ENCODE measurements around the gene PDHX.

PDHX gene

DNA sequence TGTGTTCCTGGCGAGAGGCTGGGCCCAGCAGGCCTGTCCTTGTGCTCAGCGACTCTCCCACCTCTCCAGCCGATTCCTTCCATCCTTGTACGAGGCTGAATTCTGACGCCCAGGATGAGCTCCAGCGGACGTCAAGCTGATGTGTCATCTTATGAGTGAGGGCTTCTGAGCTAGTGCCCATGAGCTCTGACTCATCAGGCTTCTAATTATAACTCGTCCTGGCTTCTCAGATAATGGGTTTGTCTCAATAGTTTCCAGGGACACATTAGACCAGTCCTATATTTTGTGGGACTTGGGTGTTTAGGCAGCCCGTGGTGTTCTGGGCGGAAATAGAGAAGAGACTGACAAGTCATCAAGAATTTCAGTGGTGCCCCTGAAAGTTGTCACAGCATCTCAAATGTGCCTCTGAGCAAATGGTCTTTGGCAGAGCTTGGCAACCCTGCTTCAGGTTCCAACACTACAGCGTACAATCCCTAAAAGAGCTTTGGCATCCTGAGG is 114.3 kb downstream of the PDHX start:
- peaks cover 0 to 4% of the 10 kb centered on the region in 2 donors for H3K4me1 ChIP-seq (ENCODE audit: control insufficient read depth in 1 of 2, insufficient read depth in 2 of 2, low read length in 2 of 2)
- no peaks in the 10 kb centered on the region for H3K36me3 ChIP-seq (ENCODE audit: control insufficient read depth in 1 of 2, insufficient read depth in 2 of 2, low read length in 2 of 2)
- H3K4me3 ChIP-seq (ENCODE audit: low read depth in 1 of 2, low read length in 2 of 2): no peak overlapping the region
- H3K27me3 ChIP-seq (ENCODE audit: control insufficient read depth in 1 of 2, insufficient read depth in 2 of 2, low read length in 2 of 2): no peaks in the 10 kb centered on the region
- H3K27ac ChIP-seq (ENCODE audit: low read depth, low read length): no peak overlapping the region
- H3K9me3 ChIP-seq (ENCODE audit: control insufficient read depth in 1 of 2, low read length in 2 of 2): no peaks in the 10 kb centered on the region
- H3K9ac ChIP-seq (ENCODE audit: low read depth in 1 of 2, low read length in 2 of 2): no peak overlapping the region

GRCh38 chr11:35031346-35031745 is 114.9 kb downstream of the PDHX start:
- H3K4me1 ChIP-seq (ENCODE audit: control insufficient read depth in 1 of 2, insufficient read depth in 2 of 2, low read length in 2 of 2): peaks cover 0 to 4% of the 10 kb centered on the region in 2 donors
- H3K9me3 ChIP-seq (ENCODE audit: control insufficient read depth in 1 of 2, low read length in 2 of 2): no peaks in the 10 kb centered on the region
- H3K4me3 ChIP-seq (ENCODE audit: low read depth in 1 of 2, low read length in 2 of 2): no peak overlapping the region
- H3K36me3 ChIP-seq (ENCODE audit: control insufficient read depth in 1 of 2, insufficient read depth in 2 of 2, low read length in 2 of 2): no peaks in the 10 kb centered on the region
- no peak overlapping the region for H3K27ac ChIP-seq (ENCODE audit: low read depth, low read length)
- H3K9ac ChIP-seq (ENCODE audit: low read depth in 1 of 2, low read length in 2 of 2): no peak overlapping the region
- no peaks in the 10 kb centered on the region for H3K27me3 ChIP-seq (ENCODE audit: control insufficient read depth in 1 of 2, insufficient read depth in 2 of 2, low read length in 2 of 2)

- no peak overlapping the region for H3K9ac ChIP-seq (ENCODE audit: low read depth in 1 of 2, low read length in 2 of 2)
- H3K27ac ChIP-seq (ENCODE audit: low read depth, low read length): no peak overlapping the region
- H3K9me3 ChIP-seq (ENCODE audit: control insufficient read depth in 1 of 2, low read length in 2 of 2): no peaks in the 10 kb centered on the region
- no peaks in the 10 kb centered on the region for H3K27me3 ChIP-seq (ENCODE audit: control insufficient read depth in 1 of 2, insufficient read depth in 2 of 2, low read length in 2 of 2)
- peaks cover 0 to 4% of the 10 kb centered on the region in 2 donors for H3K4me1 ChIP-seq (ENCODE audit: control insufficient read depth in 1 of 2, insufficient read depth in 2 of 2, low read length in 2 of 2)
- H3K4me3 ChIP-seq (ENCODE audit: low read depth in 1 of 2, low read length in 2 of 2): no peak overlapping the region
- H3K36me3 ChIP-seq (ENCODE audit: control insufficient read depth in 1 of 2, insufficient read depth in 2 of 2, low read length in 2 of 2): no peaks in the 10 kb centered on the region
These were observed 115.4 kb downstream of the PDHX start for GRCh38 chr11:35031867-35032266.

DNA sequence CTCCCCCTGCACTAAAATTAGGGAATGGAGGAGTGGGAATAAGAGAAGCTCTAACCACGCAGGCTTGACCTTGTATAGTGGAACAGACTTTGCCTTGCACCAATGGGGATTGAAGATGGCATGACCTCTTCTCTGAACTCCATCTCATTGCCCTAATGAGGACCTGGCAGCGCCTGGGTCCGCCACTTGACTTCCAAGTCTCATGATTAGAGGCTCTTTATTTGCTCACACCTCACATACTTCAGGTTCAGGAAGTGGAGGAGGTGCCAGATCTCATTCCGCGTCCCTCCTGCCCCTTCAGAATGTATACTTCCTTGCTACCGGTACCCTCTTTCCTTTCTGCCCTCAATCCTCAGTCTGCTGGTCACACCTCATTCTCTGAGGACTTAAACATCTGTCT is 116.6 kb downstream of the PDHX start:
- H3K27ac ChIP-seq (ENCODE audit: low read depth, low read length): no peak overlapping the region
- H3K36me3 ChIP-seq (ENCODE audit: control insufficient read depth in 1 of 2, insufficient read depth in 2 of 2, low read length in 2 of 2): no peaks in the 10 kb centered on the region
- H3K9ac ChIP-seq (ENCODE audit: low read depth in 1 of 2, low read length in 2 of 2): no peak overlapping the region
- no peaks in the 10 kb centered on the region for H3K27me3 ChIP-seq (ENCODE audit: control insufficient read depth in 1 of 2, insufficient read depth in 2 of 2, low read length in 2 of 2)
- peaks cover 0 to 4% of the 10 kb centered on the region in 2 donors for H3K4me1 ChIP-seq (ENCODE audit: control insufficient read depth in 1 of 2, insufficient read depth in 2 of 2, low read length in 2 of 2)
- H3K9me3 ChIP-seq (ENCODE audit: control insufficient read depth in 1 of 2, low read length in 2 of 2): no peaks in the 10 kb centered on the region
- no peak overlapping the region for H3K4me3 ChIP-seq (ENCODE audit: low read depth in 1 of 2, low read length in 2 of 2)

DNA sequence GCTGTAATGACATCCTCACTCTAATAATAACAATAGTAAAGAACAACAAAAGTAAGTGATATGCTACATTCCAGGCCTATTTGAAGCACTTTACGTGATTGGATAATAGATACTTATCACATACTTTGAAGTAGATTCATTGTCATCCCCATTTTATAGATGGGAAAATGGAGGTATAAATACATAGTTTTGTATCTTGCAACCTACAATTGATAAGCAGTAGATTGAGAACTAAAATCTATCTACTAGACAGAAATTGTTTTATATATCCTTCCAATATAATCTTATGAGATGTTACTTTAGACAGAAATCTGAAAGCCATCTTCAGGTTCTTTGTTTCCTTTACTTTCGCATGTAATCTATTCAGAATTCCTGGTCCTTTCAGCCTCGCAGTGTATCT is 118.0 kb downstream of the PDHX start:
- Histone ChIP-seq H3K4me3 (ENCODE audit: low read depth in 1 of 2, low read length in 2 of 2) (no peak overlapping the region), H3K27me3 (ENCODE audit: control insufficient read depth in 1 of 2, insufficient read depth in 2 of 2, low read length in 2 of 2) (no peaks in the 10 kb centered on the region), H3K36me3 (ENCODE audit: control insufficient read depth in 1 of 2, insufficient read depth in 2 of 2, low read length in 2 of 2) (no peaks in the 10 kb centered on the region), H3K9me3 (ENCODE audit: control insufficient read depth in 1 of 2, low read length in 2 of 2) (no peaks in the 10 kb centered on the region), H3K27ac (ENCODE audit: low read depth, low read length) (no peak overlapping the region), H3K9ac (ENCODE audit: low read depth in 1 of 2, low read length in 2 of 2) (no peak overlapping the region), H3K4me1 (ENCODE audit: control insufficient read depth in 1 of 2, insufficient read depth in 2 of 2, low read length in 2 of 2) (peaks cover 0 to 4% of the 10 kb centered on the region in 2 donors)

DNA sequence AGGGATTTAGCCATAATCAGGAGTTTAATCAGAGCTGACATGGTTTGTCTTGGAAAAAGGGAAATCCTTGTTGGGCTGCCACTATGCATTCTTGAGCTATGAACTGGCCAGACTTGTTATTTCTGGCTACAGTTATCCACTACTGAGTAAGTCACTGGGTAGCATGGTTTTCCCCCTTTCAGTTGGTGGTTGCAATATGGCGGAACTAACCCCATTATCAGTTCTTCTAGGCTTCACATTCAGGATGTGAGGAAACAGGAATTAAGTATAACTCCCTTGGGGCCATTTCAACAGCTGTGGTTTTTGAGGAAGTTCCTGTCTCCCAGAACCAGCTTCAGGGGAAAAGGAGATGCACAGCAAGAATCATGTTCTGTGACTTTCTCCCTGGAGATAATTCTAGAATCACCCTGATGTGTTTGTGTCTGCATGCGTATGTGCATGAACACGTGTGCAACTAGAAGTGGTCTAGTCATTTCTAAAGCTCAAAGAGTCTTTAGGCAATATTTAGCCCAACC is 119.5 kb downstream of the PDHX start:
- no peak overlapping the region for H3K27ac ChIP-seq (ENCODE audit: low read depth, low read length)

DNA sequence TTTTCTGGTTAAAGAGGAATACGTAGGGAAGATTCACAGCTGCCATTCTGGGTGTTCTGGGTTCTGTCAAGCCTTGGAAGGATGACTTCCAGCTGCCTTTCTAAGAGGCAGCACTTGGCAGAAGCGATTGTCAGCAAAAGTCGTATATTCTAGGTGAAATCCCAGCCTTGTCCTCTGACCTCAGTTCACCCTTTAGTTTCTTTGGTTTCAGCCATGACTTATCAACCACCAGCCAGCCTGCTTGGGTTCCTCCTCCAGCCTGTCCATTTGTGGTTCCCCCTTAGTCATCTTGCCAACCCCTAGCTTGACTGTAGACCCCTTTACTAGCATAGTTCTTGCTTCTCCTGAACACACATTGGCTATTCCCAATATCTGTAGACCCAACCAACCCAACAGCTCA is 120.2 kb downstream of the PDHX start:
- H3K27ac ChIP-seq (ENCODE audit: low read depth, low read length): no peak overlapping the region
- no peaks in the 10 kb centered on the region for H3K27me3 ChIP-seq (ENCODE audit: control insufficient read depth in 1 of 2, insufficient read depth in 2 of 2, low read length in 2 of 2)

More for the DNA sequence above, 119.5 kb downstream of the PDHX start:
- no peak overlapping the region for H3K9ac ChIP-seq (ENCODE audit: low read depth in 1 of 2, low read length in 2 of 2)
- no peaks in the 10 kb centered on the region for H3K36me3 ChIP-seq (ENCODE audit: control insufficient read depth in 1 of 2, insufficient read depth in 2 of 2, low read length in 2 of 2)
- H3K9me3 ChIP-seq (ENCODE audit: control insufficient read depth in 1 of 2, low read length in 2 of 2): no peaks in the 10 kb centered on the region
- no peak overlapping the region for H3K4me3 ChIP-seq (ENCODE audit: low read depth in 1 of 2, low read length in 2 of 2)
- no peaks in the 10 kb centered on the region for H3K27me3 ChIP-seq (ENCODE audit: control insufficient read depth in 1 of 2, insufficient read depth in 2 of 2, low read length in 2 of 2)
- no peaks in the 10 kb centered on the region for H3K4me1 ChIP-seq (ENCODE audit: control insufficient read depth in 1 of 2, insufficient read depth in 2 of 2, low read length in 2 of 2)

DNA sequence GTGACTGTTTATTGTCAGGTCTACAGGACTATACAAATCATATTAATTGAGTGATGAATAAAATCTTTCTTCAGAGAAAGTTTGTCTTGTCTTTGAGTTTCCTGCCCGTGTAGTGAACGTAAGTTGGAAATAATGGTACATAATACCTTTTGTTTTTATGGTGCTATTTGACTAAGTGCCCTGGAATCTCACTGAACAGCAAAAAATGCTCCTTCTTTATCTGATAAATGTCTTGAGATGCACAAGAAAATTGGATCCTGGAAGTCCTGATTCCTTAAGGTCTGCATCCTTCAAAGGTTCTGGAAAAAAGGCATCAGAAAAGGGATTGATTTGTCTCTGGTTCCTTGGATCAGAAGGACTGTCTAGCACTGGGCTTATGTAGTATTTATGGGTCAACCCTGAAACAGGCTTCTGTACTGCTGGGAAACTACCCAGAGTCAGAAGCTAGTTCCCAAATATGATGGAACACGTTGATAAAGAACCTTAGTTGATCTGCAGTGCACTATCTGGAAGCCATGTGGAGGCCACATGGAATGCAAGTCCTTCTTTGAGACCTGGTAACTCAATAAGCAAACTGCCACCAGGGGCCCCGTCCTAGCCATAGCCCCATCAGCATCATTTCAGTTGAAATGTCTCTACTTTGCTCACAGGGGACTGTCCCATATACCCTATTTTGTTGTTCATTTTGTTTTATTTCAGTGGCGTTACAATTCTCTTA is 122.0 kb downstream of the PDHX start:
- Histone ChIP-seq H3K27ac (ENCODE audit: low read depth, low read length) (no peak overlapping the region), H3K36me3 (ENCODE audit: control insufficient read depth in 1 of 2, insufficient read depth in 2 of 2, low read length in 2 of 2) (no peaks in the 10 kb centered on the region), H3K4me3 (ENCODE audit: low read depth in 1 of 2, low read length in 2 of 2) (no peak overlapping the region), H3K4me1 (ENCODE audit: control insufficient read depth in 1 of 2, insufficient read depth in 2 of 2, low read length in 2 of 2) (no peaks in the 10 kb centered on the region), H3K9ac (ENCODE audit: low read depth in 1 of 2, low read length in 2 of 2) (no peak overlapping the region), H3K27me3 (ENCODE audit: control insufficient read depth in 1 of 2, insufficient read depth in 2 of 2, low read length in 2 of 2) (no peaks in the 10 kb centered on the region), H3K9me3 (ENCODE audit: control insufficient read depth in 1 of 2, low read length in 2 of 2) (no peaks in the 10 kb centered on the region)

More for the DNA sequence above, 120.2 kb downstream of the PDHX start:
- Histone ChIP-seq H3K4me1 (ENCODE audit: control insufficient read depth in 1 of 2, insufficient read depth in 2 of 2, low read length in 2 of 2) (no peaks in the 10 kb centered on the region), H3K36me3 (ENCODE audit: control insufficient read depth in 1 of 2, insufficient read depth in 2 of 2, low read length in 2 of 2) (no peaks in the 10 kb centered on the region), H3K9me3 (ENCODE audit: control insufficient read depth in 1 of 2, low read length in 2 of 2) (no peaks in the 10 kb centered on the region), H3K9ac (ENCODE audit: low read depth in 1 of 2, low read length in 2 of 2) (no peak overlapping the region), H3K4me3 (ENCODE audit: low read depth in 1 of 2, low read length in 2 of 2) (no peak overlapping the region)

- peaks cover 0 to 2% of the 10 kb centered on the region in 2 donors for H3K4me1 ChIP-seq (ENCODE audit: control insufficient read depth in 1 of 2, insufficient read depth in 2 of 2, low read length in 2 of 2)
- no peaks in the 10 kb centered on the region for H3K9me3 ChIP-seq (ENCODE audit: control insufficient read depth in 1 of 2, low read length in 2 of 2)
- H3K4me3 ChIP-seq (ENCODE audit: low read depth in 1 of 2, low read length in 2 of 2): no peak overlapping the region
- H3K27ac ChIP-seq (ENCODE audit: low read depth, low read length): no peak overlapping the region
- no peaks in the 10 kb centered on the region for H3K36me3 ChIP-seq (ENCODE audit: control insufficient read depth in 1 of 2, insufficient read depth in 2 of 2, low read length in 2 of 2)
- H3K9ac ChIP-seq (ENCODE audit: low read depth in 1 of 2, low read length in 2 of 2): no peak overlapping the region
- H3K27me3 ChIP-seq (ENCODE audit: control insufficient read depth in 1 of 2, insufficient read depth in 2 of 2, low read length in 2 of 2): no peaks in the 10 kb centered on the region
These were observed 122.7 kb downstream of the PDHX start for GRCh38 chr11:35039076-35039475.

DNA sequence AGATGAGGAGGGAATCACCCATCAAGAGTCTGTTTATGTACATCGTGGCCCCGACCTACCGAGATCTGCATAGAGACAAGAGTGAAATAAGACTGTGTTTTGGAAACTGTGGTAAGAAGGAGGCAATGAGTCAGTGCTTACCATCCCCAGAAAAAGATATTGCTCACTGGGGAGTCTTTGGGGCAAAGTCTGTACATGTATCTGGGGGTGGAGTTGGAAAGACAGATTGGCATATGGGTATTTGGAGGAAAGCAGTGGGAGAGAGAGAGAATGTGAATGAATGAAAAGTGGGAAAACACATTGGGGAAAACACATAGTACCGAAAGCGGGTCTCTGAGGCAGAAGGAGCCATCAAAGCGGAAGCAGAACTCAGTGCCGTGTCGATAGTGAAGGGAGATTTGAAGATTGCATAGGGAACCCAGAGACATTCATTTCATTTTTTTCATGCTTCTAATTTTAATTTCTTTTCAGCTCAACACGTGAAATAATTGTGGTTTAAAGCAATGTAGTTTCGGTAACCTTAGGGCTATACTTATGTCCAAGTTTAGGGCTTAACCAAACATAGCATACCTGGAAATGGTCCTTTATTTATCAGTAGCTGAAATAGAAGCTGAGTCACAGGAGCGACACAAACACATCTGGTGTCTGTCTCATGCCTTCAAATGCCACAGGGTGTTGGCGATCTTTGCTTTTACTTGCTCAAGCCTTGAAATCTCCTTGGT is 124.0 kb downstream of the PDHX start:
- H3K36me3 ChIP-seq (ENCODE audit: control insufficient read depth in 1 of 2, insufficient read depth in 2 of 2, low read length in 2 of 2): no peaks in the 10 kb centered on the region
- H3K4me1 ChIP-seq (ENCODE audit: control insufficient read depth in 1 of 2, insufficient read depth in 2 of 2, low read length in 2 of 2): peaks cover 1 to 11% of the 10 kb centered on the region in 2 donors
- H3K4me3 ChIP-seq (ENCODE audit: low read depth in 1 of 2, low read length in 2 of 2): peak overlapping the region; percentile 36 to 40
- peak overlapping the region in 1 of 2 donors; percentile 15 for H3K9ac ChIP-seq (ENCODE audit: low read depth in 1 of 2, low read length in 2 of 2)
- H3K27me3 ChIP-seq (ENCODE audit: control insufficient read depth in 1 of 2, insufficient read depth in 2 of 2, low read length in 2 of 2): no peaks in the 10 kb centered on the region
- peak overlapping the region; percentile 27 for H3K27ac ChIP-seq (ENCODE audit: low read depth, low read length)
- H3K9me3 ChIP-seq (ENCODE audit: control insufficient read depth in 1 of 2, low read length in 2 of 2): no peaks in the 10 kb centered on the region

Measured in duodenal mucosa (tissue), 2 donors.